Neuron (in vitro differentiated cells): ENCODE measurements around the gene CHST11.

Experiments
- H2AFZ ChIP-seq: one replicate; pipeline ENCODE4 v1.6.1; 2013; ENCODE audit warnings: low read depth, mild to moderate bottlenecking, inconsistent platforms, low read length, moderate library complexity
- H3K27me3 ChIP-seq: one replicate; pipeline ENCODE4 v1.6.1; 2013; ENCODE audit warnings: low read length; ENCODE audit not compliant: insufficient read depth
- H3K36me3 ChIP-seq: one replicate; pipeline ENCODE4 v1.6.1; 2013; ENCODE audit warnings: low read length; ENCODE audit not compliant: insufficient read depth
- H3K4me1 ChIP-seq: one replicate; pipeline ENCODE4 v1.6.1; 2013; ENCODE audit warnings: low read length; ENCODE audit not compliant: insufficient read depth
- H3K4me3 ChIP-seq: 2 replicates; pipeline ENCODE4 v1.5.1; 2013; ENCODE audit warnings: mild to moderate bottlenecking, low read length, moderate library complexity
- H3K9me3 ChIP-seq: one replicate; pipeline ENCODE4 v1.6.1; 2013; ENCODE audit warnings: low read length

Gene CHST11

GRCh38 chr12:104482113-104482512 lies 25.4 kb downstream of the CHST11 start:
- no peak overlapping the region for H3K4me3 ChIP-seq
- no peak overlapping the region for H2AFZ ChIP-seq
- H3K4me1 ChIP-seq, result no peaks in the 10 kb centered on the region
- peaks cover 2% of the 10 kb centered on the region for H3K9me3 ChIP-seq
- H3K36me3 ChIP-seq, result no peaks in the 10 kb centered on the region
- H3K27me3 ChIP-seq, result no peaks in the 10 kb centered on the region

- no peaks in the 10 kb centered on the region for H3K36me3 ChIP-seq
- no peaks in the 10 kb centered on the region for H3K27me3 ChIP-seq
- no peak overlapping the region for H3K4me3 ChIP-seq
- H3K4me1 ChIP-seq, result no peaks in the 10 kb centered on the region
- H3K9me3 ChIP-seq, result peaks cover 2% of the 10 kb centered on the region
- H2AFZ ChIP-seq, result no peak overlapping the region
These were observed 26.0 kb downstream of the CHST11 start for GRCh38 chr12:104482748-104483147.

- H3K36me3 ChIP-seq, result no peaks in the 10 kb centered on the region
- no peak overlapping the region for H2AFZ ChIP-seq
These were observed 27.3 kb downstream of the CHST11 start for GRCh38 chr12:104484079-104484478.

GRCh38 chr12:104485651-104486362 lies 29.1 kb downstream of the CHST11 start:
- Histone ChIP-seq H3K4me3 (no peak overlapping the region), H3K27me3 (no peaks in the 10 kb centered on the region), H3K9me3 (peaks cover 2% of the 10 kb centered on the region), H3K4me1 (no peaks in the 10 kb centered on the region), H3K36me3 (no peaks in the 10 kb centered on the region), H2AFZ (no peak overlapping the region)

More at GRCh38 chr12:104484079-104484478, 27.3 kb downstream of the CHST11 start:
- Histone ChIP-seq H3K4me3 (no peak overlapping the region), H3K27me3 (no peaks in the 10 kb centered on the region), H3K9me3 (peaks cover 2% of the 10 kb centered on the region), H3K4me1 (no peaks in the 10 kb centered on the region)

- Histone ChIP-seq H3K9me3 (peaks cover 2% of the 10 kb centered on the region), H3K27me3 (no peaks in the 10 kb centered on the region), H3K36me3 (no peaks in the 10 kb centered on the region), H2AFZ (no peak overlapping the region), H3K4me3 (no peak overlapping the region), H3K4me1 (no peaks in the 10 kb centered on the region)
These were observed 29.6 kb downstream of the CHST11 start for GRCh38 chr12:104486363-104486750.

- Histone ChIP-seq H3K9me3 (peaks cover 2% of the 10 kb centered on the region), H3K27me3 (no peaks in the 10 kb centered on the region), H3K4me1 (no peaks in the 10 kb centered on the region), H3K36me3 (no peaks in the 10 kb centered on the region), H2AFZ (no peak overlapping the region), H3K4me3 (no peak overlapping the region)
These were observed 30.4 kb downstream of the CHST11 start for GRCh38 chr12:104486943-104487819.

- Histone ChIP-seq H2AFZ (no peak overlapping the region), H3K9me3 (peaks cover 2% of the 10 kb centered on the region), H3K27me3 (no peaks in the 10 kb centered on the region), H3K4me3 (no peak overlapping the region), H3K4me1 (no peaks in the 10 kb centered on the region), H3K36me3 (no peaks in the 10 kb centered on the region)
These were observed 31.6 kb downstream of the CHST11 start for GRCh38 chr12:104488374-104488773.

GRCh38 chr12:104490186-104490585 lies 33.4 kb downstream of the CHST11 start:
- Histone ChIP-seq H3K4me3 (no peak overlapping the region), H3K27me3 (no peaks in the 10 kb centered on the region), H3K36me3 (no peaks in the 10 kb centered on the region), H3K9me3 (no peaks in the 10 kb centered on the region), H2AFZ (no peak overlapping the region), H3K4me1 (peaks cover 6% of the 10 kb centered on the region)

GRCh38 chr12:104490850-104491249 lies 34.1 kb downstream of the CHST11 start:
- H3K36me3 ChIP-seq, result no peaks in the 10 kb centered on the region
- H3K27me3 ChIP-seq, result no peaks in the 10 kb centered on the region
- H2AFZ ChIP-seq, result no peak overlapping the region
- no peaks in the 10 kb centered on the region for H3K9me3 ChIP-seq
- peaks cover 6% of the 10 kb centered on the region for H3K4me1 ChIP-seq
- H3K4me3 ChIP-seq, result no peak overlapping the region

GRCh38 chr12:104493496-104493895 lies 36.7 kb downstream of the CHST11 start:
- H2AFZ ChIP-seq, result no peak overlapping the region
- no peaks in the 10 kb centered on the region for H3K9me3 ChIP-seq
- H3K4me3 ChIP-seq, result no peak overlapping the region
- H3K4me1 ChIP-seq, result peaks cover 6% of the 10 kb centered on the region
- no peaks in the 10 kb centered on the region for H3K36me3 ChIP-seq
- H3K27me3 ChIP-seq, result no peaks in the 10 kb centered on the region

- H2AFZ ChIP-seq, result no peak overlapping the region
- peaks cover 6% of the 10 kb centered on the region for H3K4me1 ChIP-seq
- no peak overlapping the region for H3K4me3 ChIP-seq
- H3K36me3 ChIP-seq, result no peaks in the 10 kb centered on the region
- H3K27me3 ChIP-seq, result no peaks in the 10 kb centered on the region
- no peaks in the 10 kb centered on the region for H3K9me3 ChIP-seq
These were observed 37.5 kb downstream of the CHST11 start for GRCh38 chr12:104494137-104494792.

GRCh38 chr12:104494793-104495158 lies 38.0 kb downstream of the CHST11 start:
- H2AFZ ChIP-seq, result no peak overlapping the region
- H3K36me3 ChIP-seq, result no peaks in the 10 kb centered on the region
- H3K9me3 ChIP-seq, result no peaks in the 10 kb centered on the region
- no peak overlapping the region for H3K4me3 ChIP-seq
- no peaks in the 10 kb centered on the region for H3K27me3 ChIP-seq
- peaks cover 6% of the 10 kb centered on the region for H3K4me1 ChIP-seq

GRCh38 chr12:104495786-104496185 lies 39.0 kb downstream of the CHST11 start:
- Histone ChIP-seq H3K27me3 (no peaks in the 10 kb centered on the region), H3K4me3 (no peak overlapping the region), H3K4me1 (peaks cover 6% of the 10 kb centered on the region), H2AFZ (no peak overlapping the region), H3K9me3 (no peaks in the 10 kb centered on the region), H3K36me3 (no peaks in the 10 kb centered on the region)
